Measurements from ENCODE around the gene LRRC8C. TPM values are rescaled to one million over a fixed set of nuclear protein-coding genes. Genes with fewer than 3 reads are reported as not detected.

LRRC8C gene
- total RNA-seq, 1 experiment from 2014 or later: 4.4 TPM

- H3K4me1 Mint-ChIP-seq (ENCODE audit: insufficient read depth, unreplicated experiment): no peaks in the 10 kb centered on the region
- BruUV-seq (replicated peaks): no TSS peak
- TF ChIP-seq CTCF (IDR thresholded peaks at IDR 0.05; ENCODE audit: unreplicated experiment): no peak
- ChIA-PET CTCF (no interaction called here), POLR2A (interaction anchor here (0.7 kb wide), 1 partner anchor 16 kb away, joined by 3 read pairs; no protein-coding TSS in a partner anchor)
- no peaks in the 10 kb centered on the region for H3K9me3 Mint-ChIP-seq (ENCODE audit: unreplicated experiment)
- H3K27me3 Mint-ChIP-seq (ENCODE audit: insufficient read depth, unreplicated experiment): no peaks in the 10 kb centered on the region
- H3K4me3 Mint-ChIP-seq (ENCODE audit: unreplicated experiment): no peak overlapping the region
- no peak for DNase-seq (ENCODE audit: unreplicated experiment)
- intact Hi-C loops (cut with micrococcal nuclease): no loop called here
- no peak overlapping the region for H3K27ac Mint-ChIP-seq (ENCODE audit: low read depth, unreplicated experiment)
- no peaks in the 10 kb centered on the region for H3K36me3 Mint-ChIP-seq (ENCODE audit: insufficient read depth, unreplicated experiment)
Measured at GRCh38 chr1:89705901-89706699, 73.2 kb downstream of the LRRC8C start.

- H3K27me3 Mint-ChIP-seq (ENCODE audit: insufficient read depth, unreplicated experiment): no peaks in the 10 kb centered on the region
- no peak for DNase-seq (ENCODE audit: unreplicated experiment)
- H3K27ac Mint-ChIP-seq (ENCODE audit: low read depth, unreplicated experiment): no peak overlapping the region
- intact Hi-C loops (cut with micrococcal nuclease): no loop called here
- CTCF ChIA-PET: no interaction called here
- no peaks in the 10 kb centered on the region for H3K4me1 Mint-ChIP-seq (ENCODE audit: insufficient read depth, unreplicated experiment)
- no TSS peak for BruUV-seq (replicated peaks)
- no peaks in the 10 kb centered on the region for H3K36me3 Mint-ChIP-seq (ENCODE audit: insufficient read depth, unreplicated experiment)
- POLR2A ChIA-PET: interaction anchor here (0.7 kb wide), 1 partner anchor 15 kb away, joined by 3 read pairs; no protein-coding TSS in a partner anchor
- no peak overlapping the region for H3K4me3 Mint-ChIP-seq (ENCODE audit: unreplicated experiment)
- H3K9me3 Mint-ChIP-seq (ENCODE audit: unreplicated experiment): no peaks in the 10 kb centered on the region
- no peak for TF ChIP-seq CTCF (IDR thresholded peaks at IDR 0.05; ENCODE audit: unreplicated experiment)
Measured at GRCh38 chr1:89706700-89707012, 73.7 kb downstream of the LRRC8C start.

- BruUV-seq (replicated peaks): no TSS peak
- ChIA-PET CTCF (interaction anchor here (0.7 to 1.3 kb wide), 3 partner anchors 13 to 58 kb away, joined by 3 to 4 read pairs (median 3); no protein-coding TSS in a partner anchor), POLR2A (no interaction called here)
- intact Hi-C loops (cut with micrococcal nuclease): no loop called here
- Mint-ChIP-seq H3K36me3 (ENCODE audit: insufficient read depth, unreplicated experiment) (peaks cover 6% of the 10 kb centered on the region), H3K27me3 (ENCODE audit: insufficient read depth, unreplicated experiment) (no peaks in the 10 kb centered on the region), H3K27ac (ENCODE audit: low read depth, unreplicated experiment) (no peak overlapping the region), H3K9me3 (ENCODE audit: unreplicated experiment) (no peaks in the 10 kb centered on the region), H3K4me1 (ENCODE audit: insufficient read depth, unreplicated experiment) (no peaks in the 10 kb centered on the region), H3K4me3 (ENCODE audit: unreplicated experiment) (no peak overlapping the region)
- DNase-seq (ENCODE audit: unreplicated experiment): no peak
- no peak for TF ChIP-seq CTCF (IDR thresholded peaks at IDR 0.05; ENCODE audit: unreplicated experiment)
Measured at GRCh38 chr1:89708751-89709375, 75.9 kb downstream of the LRRC8C start.

GRCh38 chr1:89710498-89711139 is 77.7 kb downstream of the LRRC8C start:
- intact Hi-C loops (cut with micrococcal nuclease): no loop called here
- no peaks in the 10 kb centered on the region for H3K27me3 Mint-ChIP-seq (ENCODE audit: insufficient read depth, unreplicated experiment)
- CTCF ChIA-PET: no interaction called here
- no peak for TF ChIP-seq CTCF (IDR thresholded peaks at IDR 0.05; ENCODE audit: unreplicated experiment)
- no peak for DNase-seq (ENCODE audit: unreplicated experiment)
- no TSS peak for BruUV-seq (replicated peaks)
- H3K4me1 Mint-ChIP-seq (ENCODE audit: insufficient read depth, unreplicated experiment): no peaks in the 10 kb centered on the region
- POLR2A ChIA-PET: interaction anchor here (1.4 kb wide), 1 partner anchor 9 kb away, joined by 4 read pairs; no protein-coding TSS in a partner anchor
- no peak overlapping the region for H3K4me3 Mint-ChIP-seq (ENCODE audit: unreplicated experiment)
- peaks cover 7% of the 10 kb centered on the region for H3K36me3 Mint-ChIP-seq (ENCODE audit: insufficient read depth, unreplicated experiment)
- H3K9me3 Mint-ChIP-seq (ENCODE audit: unreplicated experiment): no peaks in the 10 kb centered on the region
- no peak overlapping the region for H3K27ac Mint-ChIP-seq (ENCODE audit: low read depth, unreplicated experiment)

All from MCF 10A (cell line).